GM12878 (cell line): ENCODE results near the gene KRTAP10-10. TPM values are rescaled to one million over a fixed set of nuclear protein-coding genes. Genes with fewer than 3 reads are reported as not detected.

Experiments
- ATAC-seq: fragments of 200-7000 bp; cut with Tn5 transposase; 3 replicates; pipeline ENCODE4 v1.9.1; 2020; ENCODE audit warnings: mild to moderate bottlenecking, moderate library complexity
- BruUV-seq: library from RNA; stranded (reverse); fragments of 400-500 nt; replicated peaks from 2 replicates; lab custom pipeline; 2021; lab: Mats Ljungman, UMichigan
- CTCF ChIA-PET: fragments of 300-600 bp; sonication (Branson Sonifier 250); formaldehyde crosslinking; extraction: SDS; loops from one replicate; lab custom pipeline; 2021; ENCODE audit warnings: inconsistent platforms; lab: Yijun Ruan, JAX
- POLR2A ChIA-PET: fragments of 350-600 bp; formaldehyde crosslinking; extraction: SDS; loops from one replicate; lab custom pipeline; 2021; ENCODE audit warnings: inconsistent platforms; lab: Charles Lee
- RAD21 ChIA-PET: fragments of 300-600 bp; sonication (Branson Sonifier 250); formaldehyde crosslinking; loops from one replicate; lab custom pipeline; 2023; ENCODE audit warnings: antibody characterized with exemption; ENCODE audit not compliant: unreplicated experiment; lab: Charles Lee
- SMC1A ChIA-PET: fragments of 300-600 bp; sonication (Branson Sonifier 250); formaldehyde crosslinking; loops from one replicate; lab custom pipeline; 2023; ENCODE audit not compliant: unreplicated experiment, uncharacterized antibody; lab: Charles Lee
- DNase-seq: peaks from one replicate; pipeline ENCODE4 v3.0.0-alpha.2; 2011; ENCODE audit warnings: low read depth, low spot score
- FAIRE-seq: peaks from 3 replicates; lab custom pipeline; 2011; peaks lifted over from hg19 to GRCh38; lab: Jason Lieb, UNC
- H2AFZ ChIP-seq: 2 replicates; pipeline ENCODE4 v1.6.0; 2011; ENCODE audit warnings: low read depth, low read length, control low read depth; ENCODE audit not compliant: control insufficient read depth
- H3K27ac ChIP-seq: 2 replicates; pipeline ENCODE4 v1.5.1; 2011; ENCODE audit warnings: control low read depth; ENCODE audit not compliant: control insufficient read depth, insufficient read depth
- H3K27me3 ChIP-seq, 2 experiments: replicated peaks in 1 of 2; 2 replicates each; pipeline versions ENCODE4 v1.6.0 to v1.6.1; 2011; ENCODE audit warnings: low read length in 1 of 2; ENCODE audit not compliant: control insufficient read depth in 2 of 2, insufficient read depth in 2 of 2
- H3K36me3 ChIP-seq, 2 experiments: 2 replicates each; pipeline ENCODE4 v1.5.1; 2011; ENCODE audit warnings: low read length in 1 of 2; ENCODE audit not compliant: control insufficient read depth in 2 of 2, insufficient read depth in 2 of 2
- H3K4me1 ChIP-seq: 2 replicates; pipeline ENCODE4 v1.6.1; 2011; ENCODE audit warnings: mild to moderate bottlenecking, low read length, moderate library complexity, mixed read lengths; ENCODE audit not compliant: control insufficient read depth, insufficient read depth
- H3K4me2 ChIP-seq: 2 replicates; pipeline ENCODE4 v1.6.0; 2011; ENCODE audit warnings: control low read depth; ENCODE audit not compliant: control insufficient read depth, insufficient read depth
- H3K4me3 ChIP-seq: fragments of 200-600 bp; sonication (generic); 2 replicates; pipeline ENCODE4 v1.5.1; 2016
- H3K79me2 ChIP-seq: 2 replicates; pipeline ENCODE4 v1.6.0; 2011; ENCODE audit warnings: low read length; ENCODE audit not compliant: control insufficient read depth, insufficient read depth
- H3K9ac ChIP-seq: 2 replicates; pipeline ENCODE4 v1.8.0; 2011; ENCODE audit warnings: low read length, control low read depth, mixed read lengths; ENCODE audit not compliant: control insufficient read depth, insufficient read depth
- H3K9me3 ChIP-seq: replicated peaks from 3 replicates; pipeline ENCODE4 v1.5.1; 2011; ENCODE audit warnings: mild to moderate bottlenecking, low read length; ENCODE audit not compliant: control insufficient read depth, insufficient read depth
- H4K20me1 ChIP-seq: 2 replicates; pipeline ENCODE4 v1.6.0; 2011; ENCODE audit not compliant: control insufficient read depth, insufficient read depth
- BCL11A ChIP-seq: IDR thresholded peaks from 2 replicates; pipeline ENCODE4 v1.6.1; 2011; ENCODE audit warnings: low read depth, low read length
- CEBPB ChIP-seq, 2 experiments: fragments of 150-350 bp in 1 of 2; IDR thresholded peaks; 2 replicates each; pipeline ENCODE4 v1.6.1; 2012 to 2014; ENCODE audit warnings: low read depth in 2 of 2, low read length in 2 of 2, borderline replicate concordance in 1 of 2, inconsistent platforms in 1 of 2
- KAT2A ChIP-seq: conservative IDR thresholded peaks from 2 replicates; pipeline ENCODE4 v1.6.1; 2011; ENCODE audit warnings: low read depth, low read length; ENCODE audit not compliant: control insufficient read depth
- KDM1A ChIP-seq: fragments of 200-600 bp; sonication (generic); IDR thresholded peaks from 2 replicates; pipeline ENCODE4 v1.6.1; 2016; ENCODE audit warnings: borderline replicate concordance
- MEF2A ChIP-seq: IDR thresholded peaks from 2 replicates; pipeline ENCODE4 v1.6.1; 2011; ENCODE audit warnings: low read depth, mild to moderate bottlenecking, low read length, moderate library complexity; ENCODE audit not compliant: insufficient read depth
- MTA2 ChIP-seq: fragments of 450-650 bp; IDR thresholded peaks from 2 replicates; pipeline ENCODE4 v1.6.1; 2016; ENCODE audit warnings: low read depth, mild to moderate bottlenecking, moderate library complexity
- MYB ChIP-seq: fragments of 150-350 bp; IDR thresholded peaks from 2 replicates; pipeline ENCODE4 v1.6.1; 2014; ENCODE audit warnings: mild to moderate bottlenecking, low read depth, low read length, borderline replicate concordance
- PKNOX1 ChIP-seq: fragments of 450-650 bp; IDR thresholded peaks from 2 replicates; pipeline ENCODE4 v1.6.1; 2016; ENCODE audit warnings: mild to moderate bottlenecking
- RB1 ChIP-seq: fragments of 450-650 bp; formaldehyde crosslinking; IDR thresholded peaks from 2 replicates; pipeline ENCODE4 v1.6.1; 2017; ENCODE audit warnings: mild to moderate bottlenecking, borderline replicate concordance
- RBBP5 ChIP-seq: fragments of 200-600 bp; sonication (generic); conservative IDR thresholded peaks from 2 replicates; pipeline ENCODE4 v1.6.1; 2016
- WGBS: methylation state at CpG from one replicate; pipeline ENCODE4 v1.1.6; 2016; ENCODE audit warnings: low lambda C conversion rate; ENCODE audit not compliant: insufficient replicate concordance, insufficient coverage; ENCODE audit errors: missing lambda C conversion rate; 5-methylcytosine and 5-hydroxymethylcytosine counted together
- in situ Hi-C: fragments of 300-500 bp; cut with MboI; formaldehyde crosslinking; loops from 9 replicates; pipeline ENCODE4 v1.14.3; 2018; ENCODE audit warnings: mixed read lengths
- intact Hi-C: fragments of 100-400 bp; cut with micrococcal nuclease; formaldehyde crosslinking; loops from one replicate; pipeline ENCODE4 v1.14.2; 2022; ENCODE audit not compliant: unreplicated experiment
- polyA plus RNA-seq, 11 experiments: library from polyadenylated mRNA; depleted of rRNA in 4 of 11; unstranded in 6 of 11; stranded (reverse) in 5 of 11; fragments of >200 nt; fragmentation: Nextera tagmentation in 4 of 11; fragmentation: Illumina TruSeq in 1 of 11; extraction: Ambion mirVana in 4 of 11; extraction: Trizol in 1 of 11; gene quantifications; 1 replicate in 1 of 11; 2 replicates in 10 of 11; pipeline versions ENCODE4 v1.2.1 to v1.2.3, GENCODE V29; 2011 to 2016; ENCODE audit warnings: inconsistent platforms in 2 of 11, missing spikeins in 2 of 11, low read depth in 1 of 11
- total RNA-seq, 4 experiments: library from RNA; depleted of rRNA in 3 of 4; stranded (reverse); fragments of >200 nt in 3 of 4; fragmentation: Illumina TruSeq in 1 of 4; extraction: Trizol in 1 of 4; gene quantifications; 2 replicates each; pipeline versions ENCODE4 v1.2.1 to v1.2.3, GENCODE V29; 2013 to 2021
- TF ChIP-seq, protein P1 (sequence below): fragments of 450-650 bp; formaldehyde crosslinking; IDR thresholded peaks from 2 replicates; pipeline ENCODE4 v1.5.0; 2022; ENCODE audit warnings: mild to moderate bottlenecking, missing genetic modification characterization

KRTAP10-10 gene
- total and polyA plus RNA-seq, 10 of the 15 experiments (the other 5 are each of a cell fraction or from before 2014, with no cell fraction given), result not detected

GRCh38 chr21:44653656-44654575 lies 16.8 kb downstream of the KRTAP10-10 start:
- intact Hi-C loops, result no loop called here

GRCh38 chr21:44654576-44655175 lies 17.5 kb downstream of the KRTAP10-10 start, which contains the start of gene KRTAP12-4:
Gene KRTAP12-4, minus strand, starts transcription at chr21:44654659. Its CDS starts 45 bp downstream, at chr21:44654614.
- H3K9ac ChIP-seq, result no peak within 1 kb of the TSS
- no peak within 1 kb of the TSS for H3K4me2 ChIP-seq
- DNase-seq, result no peak
- H3K4me3 ChIP-seq, result no peak within 1 kb of the TSS
- H3K9me3 ChIP-seq, result peaks cover 2% of the 10 kb centered on the region; the same call in 1 of the 3 replicates
- H3K4me1 ChIP-seq, result no peaks in the 10 kb centered on the region
- H3K36me3 ChIP-seq, result no peaks in the 10 kb centered on the region
- BruUV-seq, result no TSS peak
- no peak for ATAC-seq
- H4K20me1 ChIP-seq, result no peaks in the 10 kb centered on the region
- H3K27me3 ChIP-seq, result no peaks in the 10 kb centered on the region
- 25% methylated on average over 9 of the region's 9 CpGs for WGBS
- no peak within 1 kb of the TSS for H2AFZ ChIP-seq
- in situ Hi-C loops (no loop called here), intact Hi-C loops (no loop called here)
- no peak for FAIRE-seq
- ChIA-PET CTCF (no interaction called here), POLR2A (no interaction called here), RAD21 (interaction anchor here (0.6 kb wide), 1 partner anchor 31 kb away, joined by 3 read pairs; no protein-coding TSS in a partner anchor), SMC1A (no interaction called here)
- H3K27ac ChIP-seq, result no peak within 1 kb of the TSS
- no peaks in the 10 kb centered on the region for H3K79me2 ChIP-seq
- TF ChIP-seq MYB (no peak), BCL11A (no peak), KAT2A (no peak), RB1 (no peak), CEBPB (IDR thresholded peaks at IDR 0.05; ENCODE audit: borderline replicate concordance in 1 of 2, low read depth in 2 of 2, low read length in 2 of 2) (no peak), KDM1A (no peak), PKNOX1 (no peak), MTA2 (no peak), MEF2A (no peak)
- TF ChIP-seq, protein P1, sequence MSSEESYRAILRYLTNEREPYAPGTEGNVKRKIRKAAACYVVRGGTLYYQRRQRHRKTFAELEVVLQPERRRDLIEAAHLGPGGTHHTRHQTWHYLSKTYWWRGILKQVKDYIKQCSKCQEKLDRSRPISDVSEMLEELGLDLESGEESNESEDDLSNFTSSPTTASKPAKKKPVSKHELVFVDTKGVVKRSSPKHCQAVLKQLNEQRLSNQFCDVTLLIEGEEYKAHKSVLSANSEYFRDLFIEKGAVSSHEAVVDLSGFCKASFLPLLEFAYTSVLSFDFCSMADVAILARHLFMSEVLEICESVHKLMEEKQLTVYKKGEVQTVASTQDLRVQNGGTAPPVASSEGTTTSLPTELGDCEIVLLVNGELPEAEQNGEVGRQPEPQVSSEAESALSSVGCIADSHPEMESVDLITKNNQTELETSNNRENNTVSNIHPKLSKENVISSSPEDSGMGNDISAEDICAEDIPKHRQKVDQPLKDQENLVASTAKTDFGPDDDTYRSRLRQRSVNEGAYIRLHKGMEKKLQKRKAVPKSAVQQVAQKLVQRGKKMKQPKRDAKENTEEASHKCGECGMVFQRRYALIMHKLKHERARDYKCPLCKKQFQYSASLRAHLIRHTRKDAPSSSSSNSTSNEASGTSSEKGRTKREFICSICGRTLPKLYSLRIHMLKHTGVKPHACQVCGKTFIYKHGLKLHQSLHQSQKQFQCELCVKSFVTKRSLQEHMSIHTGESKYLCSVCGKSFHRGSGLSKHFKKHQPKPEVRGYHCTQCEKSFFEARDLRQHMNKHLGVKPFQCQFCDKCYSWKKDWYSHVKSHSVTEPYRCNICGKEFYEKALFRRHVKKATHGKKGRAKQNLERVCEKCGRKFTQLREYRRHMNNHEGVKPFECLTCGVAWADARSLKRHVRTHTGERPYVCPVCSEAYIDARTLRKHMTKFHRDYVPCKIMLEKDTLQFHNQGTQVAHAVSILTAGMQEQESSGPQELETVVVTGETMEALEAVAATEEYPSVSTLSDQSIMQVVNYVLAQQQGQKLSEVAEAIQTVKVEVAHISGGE (CRISPR knock-in tag), result no peak

More at GRCh38 chr21:44653656-44654575, 16.8 kb downstream of the KRTAP10-10 start:
- Histone ChIP-seq H3K4me1 (no peaks in the 10 kb centered on the region), H3K4me2 (no peak overlapping the region)
- TF ChIP-seq RBBP5, result no peak
- TF ChIP-seq, all 136 proteins: peak for 0
- BruUV-seq, result no TSS peak
- H3K79me2 ChIP-seq, result no peaks in the 10 kb centered on the region
- H4K20me1 ChIP-seq, result no peaks in the 10 kb centered on the region
- H2AFZ ChIP-seq, result no peak overlapping the region
- ChIA-PET SMC1A (interaction anchor here (1.3 kb wide), 1 partner anchor 88 kb away, joined by 3 read pairs; no protein-coding TSS in a partner anchor), CTCF (no interaction called here), POLR2A (no interaction called here), RAD21 (no interaction called here)
- H3K27me3 ChIP-seq, result no peaks in the 10 kb centered on the region
- FAIRE-seq, result no peak
- no peak overlapping the region for H3K27ac ChIP-seq
- no peak overlapping the region for H3K4me3 ChIP-seq
- ATAC-seq, result no peak
- H3K9ac ChIP-seq, result no peak overlapping the region
- H3K36me3 ChIP-seq, result no peaks in the 10 kb centered on the region
- peaks cover 2% of the 10 kb centered on the region; the same call in 1 of the 3 replicates for H3K9me3 ChIP-seq
- in situ Hi-C loops, result no loop called here
- DNase-seq, result no peak
- WGBS, result 33% methylated on average over 17 of the region's 17 CpGs
